ENCODE results near the gene GSTP1. TPM values are rescaled to one million over a fixed set of nuclear protein-coding genes. Genes with fewer than 3 reads are reported as not detected.

GSTP1 gene
- total RNA-seq, 2 donors from 2014 or later: 543 to 842 TPM

DNA sequence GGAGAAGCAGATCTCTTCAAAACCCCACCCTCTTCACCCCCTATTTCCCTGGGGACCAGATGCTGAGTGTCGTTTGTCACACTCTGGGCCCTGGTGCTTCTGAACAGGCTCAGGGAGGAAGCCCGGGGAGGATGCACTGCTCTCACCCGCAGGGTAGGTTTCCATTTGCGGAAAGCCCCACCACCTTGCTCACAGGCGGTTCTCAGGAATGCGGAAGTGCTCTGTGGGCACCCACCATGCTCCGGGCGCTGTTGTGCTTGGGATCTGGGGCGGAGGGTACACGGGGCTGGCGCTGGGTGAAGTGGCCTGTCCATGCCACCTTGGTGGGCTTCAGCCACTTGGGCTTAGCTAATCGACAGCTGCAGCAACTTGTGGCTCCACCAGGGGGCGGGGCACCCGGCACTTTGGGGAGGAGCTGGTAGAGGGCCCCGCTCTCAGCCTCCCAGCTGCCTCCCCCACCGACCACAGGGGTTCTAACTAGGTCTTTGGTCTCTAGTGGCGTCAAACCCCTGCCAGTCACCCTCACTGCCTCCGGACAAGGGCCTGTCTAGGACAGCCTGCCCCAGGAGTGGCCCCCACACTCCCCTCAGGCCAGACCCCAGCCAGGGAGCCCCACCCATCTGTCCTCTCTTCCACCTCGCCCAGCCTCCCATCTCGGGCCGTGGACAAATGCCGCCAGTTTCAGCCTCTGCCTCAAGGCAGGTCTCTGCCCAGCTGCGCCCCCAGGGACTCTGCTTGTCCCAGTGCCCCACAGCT lies 30.5 kb downstream of the GSTP1 start:
- H3K9me3 ChIP-seq: no peaks in the 10 kb centered on the region
- intact Hi-C loops (cut with DNase I): no loop called here
- peak overlapping the region; percentile 65 for H3K27ac ChIP-seq
- no peaks in the 10 kb centered on the region for H3K27me3 ChIP-seq
- H3K36me3 ChIP-seq: peaks cover 13% of the 10 kb centered on the region
- H3K4me1 ChIP-seq: no peaks in the 10 kb centered on the region
- DNase-seq: peak; percentile 66
- H3K4me3 ChIP-seq: peak overlapping the region; percentile 31
- H3K9ac ChIP-seq (ENCODE audit: low read depth in 2 of 2, low read length in 2 of 2): peak overlapping the region; percentile 57 to 78
- TF ChIP-seq, protein P1, sequence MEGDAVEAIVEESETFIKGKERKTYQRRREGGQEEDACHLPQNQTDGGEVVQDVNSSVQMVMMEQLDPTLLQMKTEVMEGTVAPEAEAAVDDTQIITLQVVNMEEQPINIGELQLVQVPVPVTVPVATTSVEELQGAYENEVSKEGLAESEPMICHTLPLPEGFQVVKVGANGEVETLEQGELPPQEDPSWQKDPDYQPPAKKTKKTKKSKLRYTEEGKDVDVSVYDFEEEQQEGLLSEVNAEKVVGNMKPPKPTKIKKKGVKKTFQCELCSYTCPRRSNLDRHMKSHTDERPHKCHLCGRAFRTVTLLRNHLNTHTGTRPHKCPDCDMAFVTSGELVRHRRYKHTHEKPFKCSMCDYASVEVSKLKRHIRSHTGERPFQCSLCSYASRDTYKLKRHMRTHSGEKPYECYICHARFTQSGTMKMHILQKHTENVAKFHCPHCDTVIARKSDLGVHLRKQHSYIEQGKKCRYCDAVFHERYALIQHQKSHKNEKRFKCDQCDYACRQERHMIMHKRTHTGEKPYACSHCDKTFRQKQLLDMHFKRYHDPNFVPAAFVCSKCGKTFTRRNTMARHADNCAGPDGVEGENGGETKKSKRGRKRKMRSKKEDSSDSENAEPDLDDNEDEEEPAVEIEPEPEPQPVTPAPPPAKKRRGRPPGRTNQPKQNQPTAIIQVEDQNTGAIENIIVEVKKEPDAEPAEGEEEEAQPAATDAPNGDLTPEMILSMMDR (IDR thresholded peaks at IDR 0.05): peak; percentile 68

DNA sequence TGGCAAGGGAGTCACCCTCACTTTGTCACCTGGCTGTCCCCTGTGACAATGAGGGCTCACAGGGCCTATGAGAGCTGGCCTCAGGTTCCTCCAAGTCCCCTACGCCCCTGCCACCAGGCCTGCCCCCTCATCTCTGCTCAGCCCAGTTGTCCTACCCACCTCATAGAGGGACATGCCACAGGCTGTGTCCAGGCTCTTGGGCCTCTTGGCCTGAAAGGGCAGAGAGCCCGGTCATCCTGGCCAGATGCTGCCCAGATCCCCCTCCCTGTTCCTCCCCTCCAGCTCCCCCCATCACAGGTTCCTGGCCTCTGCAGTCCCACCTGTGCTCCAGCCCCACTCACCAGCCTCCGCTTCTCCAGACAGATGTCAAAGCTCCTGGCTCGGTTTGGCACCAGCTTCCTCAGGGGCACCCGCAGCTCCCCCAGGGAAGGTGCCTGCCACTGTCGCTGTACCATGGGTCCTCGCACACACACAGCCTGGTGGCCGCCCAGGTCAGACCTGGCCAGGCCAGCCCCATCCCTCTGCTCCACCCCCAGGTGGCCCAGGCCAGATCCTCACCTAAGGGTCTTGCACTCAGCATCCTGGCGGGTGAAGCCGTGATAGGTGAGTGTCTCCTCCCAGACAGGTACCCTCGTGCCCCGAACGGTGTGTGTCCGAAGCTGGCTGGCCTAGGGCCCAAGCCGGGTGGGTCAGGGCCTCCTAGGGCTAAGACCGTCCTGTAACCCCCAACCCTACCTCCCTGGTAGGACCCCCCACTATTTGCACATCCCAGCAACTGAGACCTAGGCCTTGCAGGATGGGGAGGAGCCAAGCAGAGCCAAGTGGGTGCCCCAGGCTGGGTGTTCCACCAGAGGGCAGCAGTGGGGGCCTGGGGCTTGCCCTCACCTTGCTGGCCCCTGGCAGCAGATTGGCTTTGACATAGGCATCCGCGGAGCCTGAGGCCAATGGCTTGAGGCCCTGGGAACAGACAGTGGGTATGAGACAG lies 31.4 kb downstream of the GSTP1 start:
- H3K4me1 ChIP-seq: no peaks in the 10 kb centered on the region
- intact Hi-C loops (cut with DNase I): no loop called here
- H3K27me3 ChIP-seq: no peaks in the 10 kb centered on the region
- no peak overlapping the region for H3K4me3 ChIP-seq
- H3K36me3 ChIP-seq: peaks cover 8% of the 10 kb centered on the region
- TF ChIP-seq, protein P1 (IDR thresholded peaks at IDR 0.05): peak; percentile 54
- H3K27ac ChIP-seq: no peak overlapping the region
- peak overlapping the region; percentile 57 to 78 for H3K9ac ChIP-seq (ENCODE audit: low read depth in 2 of 2, low read length in 2 of 2)
- DNase-seq: peak; percentile 63
- H3K9me3 ChIP-seq: no peaks in the 10 kb centered on the region

DNA sequence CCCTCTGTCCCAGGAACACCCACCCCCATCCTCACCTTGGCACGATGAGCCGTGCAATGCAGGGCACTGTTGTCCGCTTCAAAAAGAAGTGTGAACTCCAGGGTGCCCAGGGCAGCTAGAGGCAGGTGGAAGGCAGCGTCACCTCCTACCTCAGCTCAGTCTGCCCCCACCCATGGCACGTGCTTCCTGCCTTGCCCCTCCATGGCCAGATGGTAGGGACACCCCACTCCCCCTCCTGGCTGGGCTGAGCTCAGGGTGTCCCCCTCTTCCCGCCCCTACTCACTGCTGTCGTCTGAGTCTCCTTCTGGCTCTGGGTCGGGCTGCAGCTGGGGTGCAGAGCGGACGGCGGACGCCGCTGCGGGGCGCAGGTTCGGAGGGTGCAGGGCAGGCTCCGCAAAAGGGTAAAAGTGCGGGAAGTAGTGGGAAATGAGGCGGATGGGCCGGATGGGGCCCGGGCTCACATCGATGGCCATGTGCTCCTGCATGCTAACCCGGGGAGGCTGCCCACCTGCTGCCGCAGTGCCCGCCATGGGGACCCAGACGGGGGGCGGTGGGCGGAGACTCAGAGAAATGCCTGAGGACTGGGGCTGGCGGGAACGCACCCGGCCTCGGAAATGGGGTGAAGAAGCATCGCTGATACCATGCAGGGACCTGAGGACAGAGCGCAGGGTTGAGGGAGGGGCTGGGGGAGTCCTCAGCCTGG lies 32.3 kb downstream of the GSTP1 start:
- DNase-seq: no peak
- Histone ChIP-seq H3K9ac (ENCODE audit: low read depth in 2 of 2, low read length in 2 of 2) (no peak overlapping the region), H3K4me1 (no peaks in the 10 kb centered on the region), H3K36me3 (no peaks in the 10 kb centered on the region), H3K4me3 (no peak overlapping the region), H3K27ac (no peak overlapping the region), H3K9me3 (no peaks in the 10 kb centered on the region), H3K27me3 (no peaks in the 10 kb centered on the region)
- TF ChIP-seq, protein P1 (IDR thresholded peaks at IDR 0.05): peak; percentile 8
- intact Hi-C loops (cut with DNase I): no loop called here

DNA sequence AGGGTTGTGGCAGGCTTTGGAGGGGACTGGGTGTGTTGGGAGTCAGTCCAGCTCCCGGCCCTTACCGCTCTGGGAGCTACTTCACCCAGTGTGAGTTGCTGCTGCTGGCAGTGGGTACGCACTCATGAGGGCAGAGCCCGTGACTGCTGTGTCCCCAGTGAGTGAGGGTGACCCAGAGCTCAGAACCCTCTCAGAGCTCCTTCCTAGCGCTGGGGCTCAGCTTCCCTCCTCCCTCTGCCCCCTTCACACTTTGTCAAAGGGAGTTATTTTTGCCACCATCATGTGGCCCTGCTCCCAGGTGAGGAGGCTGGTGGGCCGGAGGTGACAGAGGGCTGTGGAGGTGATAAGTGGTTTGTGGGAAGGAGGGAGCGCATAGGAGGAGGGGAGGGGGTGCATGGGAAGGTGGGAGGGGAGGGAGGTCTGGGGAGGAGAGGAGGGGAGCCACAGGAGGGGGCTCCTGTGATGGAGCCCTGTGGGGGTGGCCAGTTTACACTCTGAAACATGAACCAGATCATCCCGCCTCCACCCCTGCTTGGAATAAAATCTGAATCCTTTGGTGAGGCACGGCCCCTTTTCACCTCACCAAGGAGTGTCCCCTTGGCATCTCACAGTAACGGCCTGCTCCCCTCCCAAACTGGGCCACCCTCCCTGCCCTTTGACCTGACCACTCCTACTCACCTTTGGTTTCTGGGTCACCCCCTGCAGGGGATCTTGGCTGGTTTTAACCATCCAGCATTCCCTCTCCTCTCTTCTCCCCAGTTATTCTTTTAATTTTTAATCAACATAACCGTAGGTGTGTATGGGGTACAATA lies 33.0 kb downstream of the GSTP1 start:
- H3K9ac ChIP-seq (ENCODE audit: low read depth in 2 of 2, low read length in 2 of 2): no peak overlapping the region
- H3K4me3 ChIP-seq: no peak overlapping the region
- no peaks in the 10 kb centered on the region for H3K36me3 ChIP-seq
- no peaks in the 10 kb centered on the region for H3K27me3 ChIP-seq
- H3K9me3 ChIP-seq: no peaks in the 10 kb centered on the region
- intact Hi-C loops (cut with DNase I): no loop called here
- DNase-seq: no peak
- TF ChIP-seq, protein P1 (IDR thresholded peaks at IDR 0.05): no peak
- H3K27ac ChIP-seq: no peak overlapping the region
- no peaks in the 10 kb centered on the region for H3K4me1 ChIP-seq

Data from colonic mucosa (tissue), 4 donors.